ENCODE results near the gene GJC2.

- no peak for TF ChIP-seq POLR2A (IDR thresholded peaks at IDR 0.05; ENCODE audit: low read depth, low read length)
- TF ChIP-seq CTCF (IDR thresholded peaks at IDR 0.05; ENCODE audit: extremely low read depth in 1 of 2, insufficient read depth in 1 of 2, low read depth in 1 of 2, low read length in 2 of 2): no peak
Observed at GRCh38 chr1:228148935-228149405, 760 bp upstream of the GJC2 start.

All from endothelial cell of umbilical vein (primary cell).